ENCODE results near the gene POLDIP3.
A peak's percentile ranks its signal among the peaks of the same experiment; 100 is the strongest.

Gene POLDIP3

GRCh38 chr22:42553475-42554361, 61.0 kb downstream of the POLDIP3 start, which contains the start of gene SERHL2:
Gene SERHL2, plus strand, starts transcription at chr22:42553956. Its CDS starts 65 bp downstream, at chr22:42554021.
- Histone ChIP-seq H3K27ac (ENCODE audit: extremely low read depth, low read depth, low read length) (peak within 1 kb of the TSS; percentile 34; the same call in 1 of the 2 replicates), H3K9me3 (ENCODE audit: control insufficient read depth, insufficient read depth, low read depth, low read length) (no peaks in the 10 kb centered on the region), H3K36me3 (ENCODE audit: control insufficient read depth in 2 of 2, insufficient read depth in 1 of 2, low read length in 2 of 2) (no peaks in the 10 kb centered on the region), H3K4me1 (ENCODE audit: control insufficient read depth, insufficient read depth, low read length) (no peaks in the 10 kb centered on the region; the same call in 1 of the 2 replicates), H3K4me3 (ENCODE audit: low read depth, low read length) (peak within 1 kb of the TSS; percentile 45)
- CTCF ChIA-PET: interaction anchor here (0.6 to 1.3 kb wide), 3 partner anchors 9 to 183 kb away, joined by 3 to 4 read pairs (median 4); no protein-coding TSS in a partner anchor
- POLR2A ChIA-PET: interaction anchor here (0.8 to 1.0 kb wide), 3 partner anchors 12 to 21 kb away, joined by 3 read pairs; no protein-coding TSS in a partner anchor
- no peak for TF ChIP-seq PRDM2 (tag by site-specific recombination; IDR thresholded peaks at IDR 0.05; ENCODE audit: borderline replicate concordance)
- TF ChIP-seq ZNF24 (tag by site-specific recombination; IDR thresholded peaks at IDR 0.05): no peak
- no peak for TF ChIP-seq ZNF596 (tag by site-specific recombination; IDR thresholded peaks at IDR 0.05)
- no peak for TF ChIP-seq ZNF23 (tag by site-specific recombination; IDR thresholded peaks at IDR 0.05; ENCODE audit: borderline replicate concordance)
- peak; percentile 93 for TF ChIP-seq SP2 (tag by site-specific recombination; IDR thresholded peaks at IDR 0.05)
- TF ChIP-seq ZBTB26 (tag by site-specific recombination; optimal IDR thresholded peaks at IDR 0.05): peak; percentile 64
- no peak for TF ChIP-seq ZNF266 (tag by site-specific recombination; IDR thresholded peaks at IDR 0.05; ENCODE audit: low read depth)
- TF ChIP-seq ZNF560 (tag by site-specific recombination; IDR thresholded peaks at IDR 0.05; ENCODE audit: borderline replicate concordance): no peak
- TF ChIP-seq ZNF521 (tag by site-specific recombination; IDR thresholded peaks at IDR 0.05): no peak
- TF ChIP-seq ZNF530 (tag by site-specific recombination; IDR thresholded peaks at IDR 0.05; ENCODE audit: low read depth): no peak
- peak; percentile 75 for TF ChIP-seq KLF1 (tag by site-specific recombination; IDR thresholded peaks at IDR 0.05)
- TF ChIP-seq ZNF2 (tag by site-specific recombination; IDR thresholded peaks at IDR 0.05): 0 out of 2 replicates have a peak, but pooled peaks have one; percentile 15
- peak; percentile 64; the same call in 1 of the 2 replicates for TF ChIP-seq ZBTB8A (tag by site-specific recombination; IDR thresholded peaks at IDR 0.05)
- peak; percentile 91 for TF ChIP-seq ZFHX2 (tag by site-specific recombination; conservative IDR thresholded peaks at IDR 0.05)
- peak; percentile 82 for TF ChIP-seq KLF9 (tag by site-specific recombination; IDR thresholded peaks at IDR 0.05; ENCODE audit: low read depth)
- 0 out of 2 replicates have a peak, but pooled peaks have one; percentile 19 for TF ChIP-seq ZNF324 (tag by site-specific recombination; IDR thresholded peaks at IDR 0.05)
- TF ChIP-seq ZNF18 (tag by site-specific recombination; IDR thresholded peaks at IDR 0.05): no peak
- no peak for TF ChIP-seq ZNF175 (tag by site-specific recombination; IDR thresholded peaks at IDR 0.05)
- no peak for TF ChIP-seq OVOL3 (tag by site-specific recombination; IDR thresholded peaks at IDR 0.05)
- TF ChIP-seq EGR2 (tag by site-specific recombination; IDR thresholded peaks at IDR 0.05; ENCODE audit: low read depth): peak; percentile 80
- TF ChIP-seq BCL11B (tag by site-specific recombination; IDR thresholded peaks at IDR 0.05; ENCODE audit: low read depth): no peak
- peak; percentile 87 for TF ChIP-seq ZBTB17 (tag by site-specific recombination; IDR thresholded peaks at IDR 0.05)
- TF ChIP-seq ZBTB20 (tag by site-specific recombination; IDR thresholded peaks at IDR 0.05): peak; percentile 89
- peak; percentile 60 for TF ChIP-seq GLIS1 (tag by site-specific recombination; IDR thresholded peaks at IDR 0.05)
- no peak for TF ChIP-seq INSM2 (tag by site-specific recombination; IDR thresholded peaks at IDR 0.05)
- TF ChIP-seq ZNF350 (tag by site-specific recombination; IDR thresholded peaks at IDR 0.05): no peak
- TF ChIP-seq ZNF366 (tag by site-specific recombination; conservative IDR thresholded peaks at IDR 0.05): peak; percentile 59
- peak; percentile 64; the same call in 1 of the 2 replicates for TF ChIP-seq KLF16 (tag by site-specific recombination; IDR thresholded peaks at IDR 0.05)

Measured in HEK293 (cell line).